OCI-LY7 (cell line): ENCODE results near the gene ELK4. TPM values are rescaled to one million over a fixed set of nuclear protein-coding genes. Genes with fewer than 3 reads are reported as not detected.

Experiments used
- BruUV-seq: library from RNA; stranded (reverse); fragments of 400-500 nt; replicated peaks from 2 replicates; lab custom pipeline; 2021; lab: Mats Ljungman, UMichigan
- CTCF ChIA-PET: fragments of 300-600 bp; sonication (Branson Sonifier 250); formaldehyde crosslinking; loops from one replicate; lab custom pipeline; 2022; ENCODE audit warnings: antibody characterized with exemption; ENCODE audit not compliant: unreplicated experiment; lab: Charles Lee
- POLR2A ChIA-PET: fragments of 300-600 bp; sonication (Branson Sonifier 250); formaldehyde crosslinking; loops from one replicate; lab custom pipeline; 2022; ENCODE audit warnings: antibody characterized with exemption; lab: Charles Lee
- DNase-seq: peaks from one replicate; pipeline ENCODE4 v3.0.0-alpha.2; 2015; ENCODE audit warnings: low spot score
- H2AFZ ChIP-seq: fragments of 200-600 bp; sonication (generic), shearing (Covaris generic); 2 replicates; pipeline ENCODE4 v1.6.1; 2014; ENCODE audit warnings: mild to moderate bottlenecking, antibody characterized with exemption, low read length, moderate library complexity
- H3K27ac ChIP-seq: fragments of 200-600 bp; sonication (generic); 2 replicates; pipeline ENCODE4 v1.5.1; 2014; ENCODE audit warnings: mixed run types, low read depth, mild to moderate bottlenecking, moderate library complexity, low read length, inconsistent platforms; ENCODE audit not compliant: poor library complexity, severe bottlenecking
- H3K36me3 ChIP-seq: fragments of 200-600 bp; sonication (generic); 2 replicates; pipeline ENCODE4 v1.6.1; 2014; ENCODE audit warnings: mild to moderate bottlenecking, antibody characterized with exemption, low read length, moderate library complexity, mixed read lengths; ENCODE audit not compliant: insufficient read depth
- H3K4me1 ChIP-seq: fragments of 200-600 bp; sonication (generic); 2 replicates; pipeline ENCODE4 v1.5.1; 2014; ENCODE audit warnings: mild to moderate bottlenecking, low read length; ENCODE audit not compliant: insufficient read depth, poor library complexity, severe bottlenecking
- H3K4me2 ChIP-seq: fragments of 200-600 bp; sonication (generic); 2 replicates; pipeline ENCODE4 v1.6.1; 2014; ENCODE audit warnings: mild to moderate bottlenecking, low read length
- H3K4me3 ChIP-seq: fragments of 200-600 bp; sonication (generic); 2 replicates; pipeline ENCODE4 v1.5.1; 2014; ENCODE audit warnings: mild to moderate bottlenecking, low read depth, low read length; ENCODE audit not compliant: poor library complexity, severe bottlenecking
- H3K79me2 ChIP-seq: fragments of 200-600 bp; sonication (generic); 2 replicates; pipeline ENCODE4 v1.6.1; 2016; ENCODE audit warnings: low read depth, mild to moderate bottlenecking, low read length, moderate library complexity, mixed read lengths; ENCODE audit not compliant: insufficient read depth
- H3K9me2 ChIP-seq: fragments of 200-600 bp; sonication (generic); 2 replicates; pipeline ENCODE4 v1.6.1; 2016; ENCODE audit warnings: mild to moderate bottlenecking, low read length, mixed read lengths; ENCODE audit not compliant: insufficient read depth
- H3K9me3 ChIP-seq: fragments of 200-600 bp; sonication (generic); 2 replicates; pipeline ENCODE4 v1.6.1; 2014; ENCODE audit warnings: mild to moderate bottlenecking, mixed run types, low read length, mixed read lengths
- H4K20me1 ChIP-seq: fragments of 200-600 bp; sonication (generic); 2 replicates; pipeline ENCODE4 v1.6.1; 2014; ENCODE audit warnings: mild to moderate bottlenecking, antibody characterized with exemption, low read length, moderate library complexity, mixed read lengths; ENCODE audit not compliant: insufficient read depth
- EZH2phosphoT487 ChIP-seq: fragments of 200-600 bp; sonication (generic); IDR thresholded peaks from 2 replicates; pipeline ENCODE4 v1.6.1; 2018; ENCODE audit warnings: low read depth, borderline replicate concordance, mild to moderate bottlenecking, mixed run types, antibody characterized with exemption, low read length, moderate library complexity, mixed read lengths
- intact Hi-C: fragments of 100-400 bp; cut with micrococcal nuclease; formaldehyde crosslinking; loops from one replicate; pipeline ENCODE4 v1.10.0; 2022; ENCODE audit not compliant: unreplicated experiment
- total RNA-seq, 2 experiments: library from RNA; depleted of rRNA in 1 of 2; stranded (reverse); fragments of >200 nt in 1 of 2; shearing (Covaris generic) in 1 of 2; gene quantifications; 2 replicates each; pipeline ENCODE4 v1.2.3, GENCODE V29; 2014 to 2022
- TF ChIP-seq, protein P1 (sequence below): fragments of 200-600 bp; sonication (generic); conservative IDR thresholded peaks from 2 replicates; pipeline ENCODE4 v1.5.1; 2014; ENCODE audit warnings: mild to moderate bottlenecking, antibody characterized with exemption, low read length, moderate library complexity, mixed read lengths

Gene ELK4
- total RNA-seq, 2 experiments from 2014 or later, result 26.4 to 88.3 TPM

DNA sequence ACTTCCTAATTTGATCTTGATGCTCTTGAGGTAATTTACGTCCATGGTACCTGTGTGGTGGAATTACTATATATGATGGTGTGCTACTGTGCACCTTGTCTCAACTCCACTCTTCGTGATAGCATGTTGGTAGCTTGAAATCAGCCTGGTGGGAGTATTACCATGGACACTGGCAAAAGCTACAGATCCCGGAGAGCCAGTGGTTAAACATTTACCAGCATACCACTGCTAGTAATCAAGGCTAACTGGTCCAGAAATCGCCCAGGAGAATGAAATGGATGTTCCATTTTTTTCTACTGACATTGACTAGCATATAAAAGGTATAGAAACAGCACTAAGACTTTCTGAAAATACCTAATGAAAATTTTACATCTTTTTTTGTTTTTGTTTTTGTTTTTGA is 30.6 kb downstream of the ELK4 start:
- no peaks in the 10 kb centered on the region for H3K9me2 ChIP-seq
- intact Hi-C loops, result no loop called here
- H3K9me3 ChIP-seq, result no peaks in the 10 kb centered on the region
- H3K4me3 ChIP-seq, result no peak overlapping the region
- no peak overlapping the region for H3K4me2 ChIP-seq
- H3K27ac ChIP-seq, result no peak overlapping the region
- no TSS peak for BruUV-seq
- no peak overlapping the region for H2AFZ ChIP-seq
- DNase-seq, result no peak
- no peaks in the 10 kb centered on the region for H4K20me1 ChIP-seq
- ChIA-PET POLR2A (interaction anchor here (0.6 to 2.7 kb wide), 5 partner anchors 8 to 28 kb away, joined by 3 to 15 read pairs (median 4); no protein-coding TSS in a partner anchor), CTCF (interaction anchor here (1.6 kb wide), 1 partner anchor 9 kb away, joined by 6 read pairs; no protein-coding TSS in a partner anchor)
- TF ChIP-seq, protein P1, sequence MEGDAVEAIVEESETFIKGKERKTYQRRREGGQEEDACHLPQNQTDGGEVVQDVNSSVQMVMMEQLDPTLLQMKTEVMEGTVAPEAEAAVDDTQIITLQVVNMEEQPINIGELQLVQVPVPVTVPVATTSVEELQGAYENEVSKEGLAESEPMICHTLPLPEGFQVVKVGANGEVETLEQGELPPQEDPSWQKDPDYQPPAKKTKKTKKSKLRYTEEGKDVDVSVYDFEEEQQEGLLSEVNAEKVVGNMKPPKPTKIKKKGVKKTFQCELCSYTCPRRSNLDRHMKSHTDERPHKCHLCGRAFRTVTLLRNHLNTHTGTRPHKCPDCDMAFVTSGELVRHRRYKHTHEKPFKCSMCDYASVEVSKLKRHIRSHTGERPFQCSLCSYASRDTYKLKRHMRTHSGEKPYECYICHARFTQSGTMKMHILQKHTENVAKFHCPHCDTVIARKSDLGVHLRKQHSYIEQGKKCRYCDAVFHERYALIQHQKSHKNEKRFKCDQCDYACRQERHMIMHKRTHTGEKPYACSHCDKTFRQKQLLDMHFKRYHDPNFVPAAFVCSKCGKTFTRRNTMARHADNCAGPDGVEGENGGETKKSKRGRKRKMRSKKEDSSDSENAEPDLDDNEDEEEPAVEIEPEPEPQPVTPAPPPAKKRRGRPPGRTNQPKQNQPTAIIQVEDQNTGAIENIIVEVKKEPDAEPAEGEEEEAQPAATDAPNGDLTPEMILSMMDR, result no peak
- no peak for TF ChIP-seq EZH2phosphoT487
- peaks cover 82% of the 10 kb centered on the region for H3K36me3 ChIP-seq
- peaks cover 3% of the 10 kb centered on the region; the same call in 1 of the 2 replicates for H3K79me2 ChIP-seq
- peaks cover 35% of the 10 kb centered on the region for H3K4me1 ChIP-seq

DNA sequence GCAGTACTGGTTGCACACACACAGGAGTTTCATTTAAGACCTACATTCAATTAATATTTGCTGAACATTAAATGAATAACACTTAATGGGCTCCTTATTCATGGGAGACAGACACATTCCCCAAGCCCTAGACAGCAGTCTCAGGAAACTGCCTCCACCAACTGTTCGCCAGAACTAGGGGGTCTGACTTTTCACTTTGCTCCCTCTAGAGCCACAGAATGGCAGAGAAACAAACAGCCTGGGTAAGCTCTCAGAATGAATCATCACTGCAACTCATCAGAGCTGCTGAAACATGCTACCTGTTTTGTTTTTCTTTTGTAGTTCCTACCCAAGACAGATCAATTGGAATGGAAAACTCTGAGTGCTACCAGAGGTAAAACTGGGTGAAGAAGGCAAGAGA is 31.7 kb downstream of the ELK4 start:
- BruUV-seq, result no TSS peak
- peaks cover 40% of the 10 kb centered on the region for H3K4me1 ChIP-seq
- H3K4me2 ChIP-seq, result no peak overlapping the region
- H3K4me3 ChIP-seq, result no peak overlapping the region
- H4K20me1 ChIP-seq, result no peaks in the 10 kb centered on the region
- H3K27ac ChIP-seq, result no peak overlapping the region
- no peak overlapping the region for H2AFZ ChIP-seq
- peaks cover 3% of the 10 kb centered on the region; the same call in 1 of the 2 replicates for H3K79me2 ChIP-seq
- no peaks in the 10 kb centered on the region for H3K9me2 ChIP-seq
- DNase-seq, result no peak
- peaks cover 76% of the 10 kb centered on the region for H3K36me3 ChIP-seq
- CTCF ChIA-PET, result interaction anchor here (1.6 kb wide), 1 partner anchor 8 kb away, joined by 6 read pairs; no protein-coding TSS in a partner anchor
- intact Hi-C loops, result no loop called here
- POLR2A ChIA-PET, result interaction anchor here (1.5 to 2.7 kb wide), 3 partner anchors 12 to 29 kb away, joined by 3 to 15 read pairs (median 12); no protein-coding TSS in a partner anchor
- H3K9me3 ChIP-seq, result no peaks in the 10 kb centered on the region
- TF ChIP-seq EZH2phosphoT487, result no peak
- TF ChIP-seq, protein P1, result no peak

DNA sequence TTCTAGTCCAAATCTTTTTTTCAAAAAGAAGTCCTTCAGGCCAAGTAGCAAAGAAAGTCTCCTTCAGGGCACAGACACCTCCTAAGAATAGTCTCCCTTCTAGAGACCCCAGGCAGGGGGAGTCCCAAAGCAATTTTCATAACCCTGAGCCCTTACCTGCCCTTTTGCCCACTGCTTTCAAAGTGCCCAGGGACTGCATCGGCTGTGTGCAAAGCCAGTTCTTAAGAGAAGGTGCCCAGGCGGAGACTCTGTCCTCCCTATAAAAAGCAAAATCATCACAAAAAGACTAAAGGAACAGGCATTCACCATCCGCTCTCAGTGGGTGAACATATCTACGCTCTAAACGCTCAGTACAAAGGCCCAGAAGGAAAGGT is 32.2 kb downstream of the ELK4 start:
- Histone ChIP-seq H3K27ac (no peak overlapping the region), H3K9me3 (no peaks in the 10 kb centered on the region), H2AFZ (no peak overlapping the region), H4K20me1 (no peaks in the 10 kb centered on the region), H3K9me2 (no peaks in the 10 kb centered on the region), H3K4me3 (no peak overlapping the region), H3K4me1 (peaks cover 40% of the 10 kb centered on the region), H3K36me3 (peaks cover 72% of the 10 kb centered on the region), H3K79me2 (peaks cover 3% of the 10 kb centered on the region; the same call in 1 of the 2 replicates), H3K4me2 (no peak overlapping the region)
- intact Hi-C loops, result no loop called here
- no peak for DNase-seq
- POLR2A ChIA-PET, result no interaction called here
- TF ChIP-seq, protein P1, result no peak
- no peak for TF ChIP-seq EZH2phosphoT487
- CTCF ChIA-PET, result no interaction called here
- BruUV-seq, result no TSS peak
